NCI-H526 (cell line): ENCODE data around the gene HDAC10.

Experiments
- DNase-seq, 2 experiments: peaks; one replicate each; lab custom pipeline; 2025; lab: John Stamatoyannopoulos, UW

HDAC10 gene

DNA sequence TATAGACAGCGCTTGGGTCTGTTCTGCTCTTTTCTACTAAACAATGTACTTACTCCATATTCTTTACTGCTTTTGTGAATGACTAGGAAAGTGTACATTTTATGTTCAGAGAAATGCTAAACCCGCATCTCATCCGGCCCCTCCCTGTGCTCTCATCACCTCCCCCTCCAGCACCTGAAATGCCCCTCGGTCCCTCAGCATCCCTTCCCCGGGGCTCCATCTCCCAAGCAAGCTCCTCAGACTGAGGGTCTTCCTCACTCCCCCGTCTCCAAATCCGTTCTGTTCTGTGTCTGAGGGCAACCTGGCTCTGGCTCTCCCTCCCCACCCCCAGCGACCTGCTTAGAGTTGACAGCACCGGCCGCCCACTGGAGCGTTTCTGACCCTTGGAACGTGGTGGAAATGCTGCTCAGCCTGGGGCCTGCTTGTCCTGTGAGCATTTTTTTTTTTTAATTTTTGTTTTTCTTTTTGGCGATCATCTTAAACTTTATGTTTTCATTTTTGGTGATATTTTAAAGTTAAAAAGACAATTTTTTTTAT is 48.9 kb downstream of the HDAC10 start:
- peak in 1 of 2 experiments; percentile 22 for DNase-seq

DNA sequence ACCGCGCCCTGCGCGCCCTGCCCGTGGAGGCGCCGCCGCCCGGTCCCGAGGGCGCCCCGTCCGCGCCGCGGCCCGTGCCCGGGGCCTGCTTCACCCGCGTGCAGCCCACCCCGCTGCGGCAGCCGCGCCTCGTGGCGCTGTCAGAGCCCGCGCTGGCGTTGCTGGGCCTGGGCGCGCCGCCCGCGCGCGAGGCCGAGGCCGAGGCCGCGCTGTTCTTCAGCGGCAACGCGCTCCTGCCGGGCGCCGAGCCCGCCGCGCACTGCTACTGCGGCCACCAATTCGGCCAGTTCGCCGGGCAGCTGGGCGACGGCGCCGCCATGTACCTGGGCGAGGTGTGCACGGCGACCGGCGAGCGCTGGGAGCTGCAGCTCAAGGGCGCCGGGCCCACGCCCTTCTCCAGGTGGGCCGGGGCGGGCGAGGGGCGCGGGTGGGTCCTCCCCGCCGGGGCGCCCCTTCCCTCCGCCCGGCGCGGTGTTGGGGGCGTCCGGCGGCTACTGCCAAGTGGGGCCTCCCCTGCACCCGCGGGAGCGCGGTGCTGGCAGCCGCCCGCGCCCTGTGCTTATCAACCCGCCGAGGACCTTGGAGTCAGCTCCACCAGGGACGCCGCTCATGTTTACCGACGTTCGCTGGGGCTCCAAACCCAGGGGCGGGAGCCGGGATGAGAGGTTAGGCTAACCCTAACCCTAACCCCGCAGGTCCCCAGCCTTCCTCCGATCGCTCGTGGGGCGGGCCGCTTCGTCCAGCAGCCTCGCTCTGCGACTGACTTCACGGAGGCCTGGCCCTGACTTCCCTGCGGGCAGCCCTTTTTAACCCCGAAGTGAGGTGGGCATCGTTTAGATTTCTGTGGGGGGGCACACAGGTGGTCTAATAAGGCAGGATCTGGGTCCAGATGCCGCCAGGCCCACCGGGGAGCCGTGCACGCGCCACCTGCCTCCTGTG is 49.6 kb downstream of the HDAC10 start:
- no peak for DNase-seq

DNA sequence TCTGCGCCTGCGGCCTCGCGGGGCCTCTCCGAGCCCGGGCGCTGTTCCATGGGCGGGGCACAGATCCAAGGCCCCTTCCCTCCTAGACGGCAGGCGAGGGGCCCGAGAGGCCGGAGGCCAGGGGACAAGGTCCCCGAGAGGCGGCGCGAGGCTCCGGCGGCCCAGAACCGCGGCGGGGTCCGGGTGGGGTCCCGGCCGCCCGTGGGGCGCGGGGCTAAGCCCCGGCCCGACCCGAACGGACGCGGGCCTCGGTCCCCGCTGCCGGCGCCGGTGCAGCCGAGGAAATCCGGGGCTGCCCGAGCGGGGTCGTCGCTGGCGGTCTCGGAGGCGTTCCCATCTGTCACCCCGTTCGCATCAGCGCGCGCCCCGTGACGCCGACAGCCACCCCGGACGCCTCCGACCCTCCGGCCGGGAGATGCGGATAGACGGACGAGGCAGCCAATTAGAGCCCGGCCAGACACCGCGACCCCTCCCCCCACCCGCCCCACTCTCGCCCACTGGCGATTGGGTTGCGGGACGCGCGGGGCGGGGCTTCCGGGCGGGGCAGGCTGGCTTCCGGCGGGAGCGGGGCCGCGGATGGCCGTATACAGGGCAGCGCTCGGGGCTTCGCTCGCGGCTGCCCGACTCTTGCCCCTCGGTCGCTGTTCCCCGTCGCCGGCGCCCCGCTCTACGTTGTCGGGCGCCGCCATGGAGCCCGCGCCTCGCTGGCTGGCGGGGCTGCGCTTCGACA is 50.4 kb downstream of the HDAC10 start, which contains the start of gene SELENOO:
TSS of gene SELENOO (plus strand) at position 551 of the 730 bp plus-strand sequence. CDS start at position 577, 26 bp downstream.
- peak; percentile 52 to 89 for DNase-seq

DNA sequence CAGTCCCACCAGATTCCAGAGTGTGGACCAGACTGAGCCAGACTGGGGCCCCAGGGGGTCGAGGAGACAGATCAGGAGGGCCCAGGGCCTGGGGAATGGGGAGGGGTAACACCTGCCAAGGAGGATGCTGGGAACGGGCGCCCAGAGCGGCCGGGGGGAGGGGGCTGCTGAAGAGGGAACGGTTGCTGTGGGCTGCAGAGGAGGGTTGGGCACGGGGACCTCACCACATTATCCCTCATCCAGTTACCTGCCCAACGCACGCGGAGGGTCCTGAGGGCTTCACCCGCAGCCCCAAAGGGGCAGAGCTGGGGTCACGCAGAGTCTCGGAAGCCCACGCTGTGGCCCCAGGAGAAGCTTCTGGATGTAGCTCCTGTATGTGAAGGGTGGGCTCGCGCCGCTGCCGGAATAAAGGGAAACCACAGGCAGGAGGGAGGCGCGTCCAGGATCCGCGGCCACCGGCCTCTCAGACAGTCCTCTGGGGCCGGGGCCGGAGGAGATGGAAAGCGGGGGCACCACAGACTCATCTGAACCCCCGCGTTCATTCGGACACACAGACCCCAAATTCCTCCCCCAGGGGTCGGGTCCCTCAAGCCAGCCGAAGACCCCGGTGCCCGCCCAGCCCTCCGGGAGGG is 51.1 kb downstream of the HDAC10 start:
- peak in 1 of 2 experiments; percentile 36 for DNase-seq

DNA sequence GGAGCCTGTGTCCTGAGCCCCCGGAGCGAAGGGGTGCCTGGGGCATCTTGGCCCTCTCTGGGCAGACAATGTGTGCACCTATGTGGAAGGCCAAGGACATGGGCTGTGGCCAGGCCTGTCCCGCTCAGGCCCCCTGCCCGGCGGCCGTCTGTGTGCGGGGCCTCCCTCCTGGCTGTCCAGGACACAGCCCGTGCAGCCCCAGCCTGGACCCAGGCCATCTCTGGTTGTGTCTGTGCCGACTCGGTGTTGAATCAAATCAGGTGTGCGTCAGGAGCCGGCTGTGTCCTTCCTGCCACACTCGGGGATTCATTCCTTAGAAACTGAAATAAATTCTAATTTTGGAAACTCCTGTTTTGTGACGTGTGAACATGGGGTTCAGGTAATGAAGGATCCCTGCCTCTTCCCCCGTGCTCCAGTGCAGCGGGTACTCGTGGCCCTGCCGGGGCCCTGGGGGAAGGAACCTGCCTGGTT is 51.8 kb downstream of the HDAC10 start:
- DNase-seq, result no peak

DNA sequence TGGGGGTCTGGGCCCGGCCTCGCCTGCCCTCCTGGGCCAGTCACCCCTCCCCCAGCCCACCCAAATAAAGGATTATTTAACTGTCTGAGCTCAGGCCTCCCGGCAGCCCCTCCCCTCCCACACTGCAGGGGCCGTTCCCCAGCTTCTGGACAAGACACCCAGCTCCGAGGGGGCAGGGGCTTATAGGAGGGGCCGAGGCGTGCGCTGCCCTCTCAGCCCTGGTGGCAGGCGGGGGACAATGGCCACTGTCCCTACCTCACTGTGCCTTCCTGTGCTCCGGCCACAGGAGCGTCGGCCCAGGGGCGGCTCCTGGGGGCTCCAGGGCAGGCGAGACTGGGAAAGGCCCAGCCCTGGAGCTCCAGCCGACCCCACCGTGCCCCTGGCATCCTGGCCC is 52.4 kb downstream of the HDAC10 start:
- DNase-seq, result no peak

DNA sequence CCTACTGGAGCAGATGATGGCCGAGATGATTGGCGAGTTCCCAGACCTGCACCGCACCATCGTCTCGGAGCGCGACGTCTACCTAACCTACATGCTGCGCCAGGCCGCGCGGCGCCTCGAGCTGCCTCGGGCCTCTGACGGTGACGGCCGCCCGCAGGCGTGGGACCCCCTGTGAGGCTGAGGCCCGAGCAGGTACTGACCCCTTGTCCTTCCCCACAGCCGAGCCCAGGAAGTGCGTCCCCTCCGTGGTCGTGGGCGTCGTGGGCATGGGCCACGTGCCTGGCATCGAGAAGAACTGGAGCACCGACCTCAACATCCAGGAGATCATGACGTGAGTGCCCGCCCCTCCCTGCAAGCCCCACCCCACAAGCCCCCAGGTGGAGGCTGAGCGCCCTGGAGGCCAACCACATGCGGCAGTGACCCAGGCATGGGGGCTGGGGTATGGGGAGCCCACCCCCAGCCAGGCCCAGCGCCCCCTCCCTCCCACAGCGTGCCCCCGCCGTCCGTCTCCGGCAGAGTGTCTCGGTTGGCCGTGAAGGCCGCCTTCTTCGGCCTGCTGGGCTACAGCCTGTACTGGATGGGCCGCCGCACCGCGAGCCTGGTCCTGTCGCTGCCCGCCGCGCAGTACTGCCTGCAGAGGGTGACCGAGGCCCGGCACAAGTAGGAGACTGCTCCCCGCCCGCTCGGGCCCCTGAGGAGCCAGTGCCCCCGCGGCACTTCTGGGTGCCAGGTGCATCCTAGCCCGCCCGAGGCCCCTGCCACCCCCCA is 53.0 kb downstream of the HDAC10 start:
- DNase-seq, result no peak

DNA sequence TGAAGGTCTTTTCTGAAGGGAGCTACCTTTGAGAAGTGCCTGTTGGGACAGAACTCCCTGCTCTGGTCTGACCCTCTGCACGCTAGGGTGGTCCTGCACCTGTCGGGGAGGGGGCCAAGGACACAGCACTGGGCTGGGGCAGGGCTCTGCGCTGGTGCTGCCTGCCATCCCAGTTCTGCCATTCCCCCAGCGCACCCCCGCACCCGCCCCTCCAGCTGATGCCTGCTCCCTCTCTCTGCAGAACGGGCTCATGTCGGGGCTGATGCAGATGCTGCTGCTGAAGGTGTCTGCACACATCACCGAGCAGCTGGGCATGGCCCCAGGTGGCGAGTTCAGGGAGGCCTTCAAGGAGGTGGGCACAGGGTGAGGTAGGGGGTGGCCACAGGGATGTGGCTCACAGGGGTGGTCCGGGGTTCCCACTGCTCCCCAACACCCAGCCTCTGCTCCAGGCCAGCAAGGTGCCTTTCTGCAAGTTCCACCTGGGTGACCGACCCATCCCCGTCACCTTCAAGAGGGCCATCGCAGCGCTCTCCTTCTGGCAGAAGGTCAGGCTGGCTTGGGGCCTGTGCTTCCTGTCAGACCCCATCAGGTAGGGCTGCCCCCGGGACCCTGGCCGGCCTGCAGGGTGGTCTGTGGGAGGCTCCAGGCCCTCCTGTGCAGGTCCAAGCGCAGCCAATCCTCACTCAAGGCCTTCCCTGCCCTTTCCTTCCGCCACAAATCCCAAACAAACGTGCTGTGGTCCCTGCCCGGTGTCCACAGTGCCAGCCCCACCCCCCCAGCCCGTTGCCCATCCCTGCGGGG is 53.9 kb downstream of the HDAC10 start:
- DNase-seq, result no peak

DNA sequence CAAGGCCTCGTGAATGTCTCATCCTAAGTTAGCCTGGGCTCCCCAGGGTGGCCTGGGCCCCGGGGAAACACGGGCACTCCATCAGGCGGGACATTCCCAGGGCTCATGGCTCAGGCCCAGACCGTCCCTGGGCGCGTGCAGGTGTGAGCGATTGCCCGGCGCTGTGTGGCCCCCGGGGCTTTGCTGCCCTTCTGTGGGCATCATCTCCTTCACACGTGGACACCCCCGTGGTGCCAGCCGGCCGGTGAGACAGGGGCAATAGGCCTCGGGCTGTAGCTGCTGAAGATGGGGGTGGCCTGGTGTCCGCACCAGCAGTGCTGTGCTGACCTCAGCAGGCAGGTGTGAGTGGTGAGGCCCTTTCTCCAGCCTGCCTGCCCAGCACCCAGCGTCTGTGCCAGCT is 54.8 kb downstream of the HDAC10 start:
- DNase-seq, result no peak
